HG03439 (cell line): ENCODE data around the gene TSPAN32.

Source experiments
- ATAC-seq: cut with Tn5 transposase; IDR thresholded peaks from one replicate; pipeline ENCODE4 v1.9.1; 2021; ENCODE audit warnings: mild to moderate bottlenecking, moderate library complexity; ENCODE audit not compliant: unreplicated experiment

The TSPAN32 gene

GRCh38 chr11:2266586-2267305 is 35.1 kb upstream of the TSPAN32 start:
- ATAC-seq, result no peak

- no peak for ATAC-seq
Observed at GRCh38 chr11:2267306-2267850, 34.4 kb upstream of the TSPAN32 start.

GRCh38 chr11:2267851-2268728 is 33.7 kb upstream of the TSPAN32 start:
- no peak for ATAC-seq

- no peak for ATAC-seq
Observed at GRCh38 chr11:2268729-2269600, 32.8 kb upstream of the TSPAN32 start.

GRCh38 chr11:2269601-2270321 is 32.1 kb upstream of the TSPAN32 start:
- ATAC-seq, result no peak

GRCh38 chr11:2270322-2271076 is 31.3 kb upstream of the TSPAN32 start, which contains the start of gene ASCL2:
ASCL2 (minus strand) TSS chr11:2270588; CDS start chr11:2270332, 256 bp downstream.
- no peak for ATAC-seq

- ATAC-seq, result no peak
Observed at GRCh38 chr11:2271077-2271326, 30.8 kb upstream of the TSPAN32 start.

- ATAC-seq, result no peak
Observed at GRCh38 chr11:2271327-2272227, 30.2 kb upstream of the TSPAN32 start.

- no peak for ATAC-seq
Observed at GRCh38 chr11:2272228-2272945, 29.4 kb upstream of the TSPAN32 start.

GRCh38 chr11:2272946-2273280 is 28.9 kb upstream of the TSPAN32 start:
- ATAC-seq, result no peak

GRCh38 chr11:2273311-2273710 is 28.5 kb upstream of the TSPAN32 start:
- ATAC-seq, result no peak

GRCh38 chr11:2273771-2274170 is 28.0 kb upstream of the TSPAN32 start:
- no peak for ATAC-seq

- ATAC-seq, result no peak
Observed at GRCh38 chr11:2275334-2276279, 26.2 kb upstream of the TSPAN32 start.

- ATAC-seq, result no peak
Observed at GRCh38 chr11:2276280-2277007, 25.4 kb upstream of the TSPAN32 start.

GRCh38 chr11:2277008-2277346 is 24.8 kb upstream of the TSPAN32 start:
- no peak for ATAC-seq

- no peak for ATAC-seq
Observed at GRCh38 chr11:2277933-2278523, 23.8 kb upstream of the TSPAN32 start.
